PFSK-1 (cell line): ENCODE data around the gene HHAT.

Experiments used
- POLR2AphosphoS5 ChIP-seq: IDR thresholded peaks from 2 replicates; pipeline ENCODE4 v1.6.1; 2012; ENCODE audit warnings: low read depth, mild to moderate bottlenecking, control low read depth, low read length, moderate library complexity
- TAF1 ChIP-seq: IDR thresholded peaks from 2 replicates; pipeline ENCODE4 v1.6.1; 2012; ENCODE audit warnings: low read length, control low read depth, borderline replicate concordance; ENCODE audit not compliant: insufficient read depth
- TF ChIP-seq, protein P1 (sequence below), 2 experiments: IDR thresholded peaks; 2 replicates each; pipeline versions ENCODE4 v1.6.1 to v1.8.0; 2011 to 2012; ENCODE audit warnings: low read depth in 2 of 2, low read length in 2 of 2, control low read depth in 1 of 2, inconsistent platforms in 1 of 2, mild to moderate bottlenecking in 1 of 2, moderate library complexity in 1 of 2; ENCODE audit not compliant: insufficient read depth in 1 of 2

DNA sequence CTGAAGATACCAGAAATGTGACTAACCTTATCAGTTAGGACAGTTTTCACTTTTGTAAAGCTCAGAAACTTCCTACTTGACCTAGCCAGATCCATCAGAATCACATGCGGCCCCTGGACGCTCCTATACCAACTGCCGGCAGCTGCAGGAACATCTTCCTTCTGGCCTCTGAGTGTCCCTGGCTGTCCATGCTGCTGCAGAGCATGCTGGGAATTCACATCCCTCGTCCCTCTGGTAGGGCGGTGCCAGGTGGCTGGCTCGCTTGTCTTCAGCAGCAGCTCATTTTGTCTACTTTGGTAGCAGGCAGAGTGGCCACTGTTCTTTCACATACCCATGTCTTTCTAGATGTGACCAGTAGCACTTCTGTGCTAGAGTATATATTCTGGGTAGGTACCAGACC, 34.4 kb downstream of the HHAT start:
- TF ChIP-seq, protein P1, sequence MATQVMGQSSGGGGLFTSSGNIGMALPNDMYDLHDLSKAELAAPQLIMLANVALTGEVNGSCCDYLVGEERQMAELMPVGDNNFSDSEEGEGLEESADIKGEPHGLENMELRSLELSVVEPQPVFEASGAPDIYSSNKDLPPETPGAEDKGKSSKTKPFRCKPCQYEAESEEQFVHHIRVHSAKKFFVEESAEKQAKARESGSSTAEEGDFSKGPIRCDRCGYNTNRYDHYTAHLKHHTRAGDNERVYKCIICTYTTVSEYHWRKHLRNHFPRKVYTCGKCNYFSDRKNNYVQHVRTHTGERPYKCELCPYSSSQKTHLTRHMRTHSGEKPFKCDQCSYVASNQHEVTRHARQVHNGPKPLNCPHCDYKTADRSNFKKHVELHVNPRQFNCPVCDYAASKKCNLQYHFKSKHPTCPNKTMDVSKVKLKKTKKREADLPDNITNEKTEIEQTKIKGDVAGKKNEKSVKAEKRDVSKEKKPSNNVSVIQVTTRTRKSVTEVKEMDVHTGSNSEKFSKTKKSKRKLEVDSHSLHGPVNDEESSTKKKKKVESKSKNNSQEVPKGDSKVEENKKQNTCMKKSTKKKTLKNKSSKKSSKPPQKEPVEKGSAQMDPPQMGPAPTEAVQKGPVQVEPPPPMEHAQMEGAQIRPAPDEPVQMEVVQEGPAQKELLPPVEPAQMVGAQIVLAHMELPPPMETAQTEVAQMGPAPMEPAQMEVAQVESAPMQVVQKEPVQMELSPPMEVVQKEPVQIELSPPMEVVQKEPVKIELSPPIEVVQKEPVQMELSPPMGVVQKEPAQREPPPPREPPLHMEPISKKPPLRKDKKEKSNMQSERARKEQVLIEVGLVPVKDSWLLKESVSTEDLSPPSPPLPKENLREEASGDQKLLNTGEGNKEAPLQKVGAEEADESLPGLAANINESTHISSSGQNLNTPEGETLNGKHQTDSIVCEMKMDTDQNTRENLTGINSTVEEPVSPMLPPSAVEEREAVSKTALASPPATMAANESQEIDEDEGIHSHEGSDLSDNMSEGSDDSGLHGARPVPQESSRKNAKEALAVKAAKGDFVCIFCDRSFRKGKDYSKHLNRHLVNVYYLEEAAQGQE (IDR thresholded peaks at IDR 0.05; ENCODE audit: insufficient read depth in 1 of 2, low read depth in 2 of 2, low read length in 2 of 2) = no peak
- TF ChIP-seq POLR2AphosphoS5 (no peak), TAF1 (no peak)
